Natural killer cell treated with Interleukin-12 subunit alpha and Interleukin-12 subunit beta and Interleukin-15 and Interleukin-18, amount 100 ng/mL, for 72 hours (primary cell): ENCODE measurements around the gene VEGFA. TPM values are rescaled to one million over a fixed set of nuclear protein-coding genes. Genes with fewer than 3 reads are reported as not detected.
A peak's percentile ranks its signal among the peaks of the same experiment; 100 is the strongest.

Source experiments
- ATAC-seq, 2 donors: fragments of 150-1000 bp; cut with Tn5 transposase in 1 of 2; sonication (Bioruptor Pico), chemical (Tn5 transposase) in 1 of 2; 2 replicates each; pipeline ENCODE4 v1.10.0; 2021
- DNase-seq: peaks from one replicate; pipeline ENCODE4 v3.0.0; 2022; ENCODE audit warnings: low spot score
- H3K27ac Mint-ChIP-seq, 2 donors: 1 replicate in 1 of 2; 2 replicates in 1 of 2; pipeline ENCODE4 v1.8.0; 2022; ENCODE audit warnings: mixed read lengths in 2 of 2, mild to moderate bottlenecking in 1 of 2, moderate library complexity in 1 of 2
- H3K27me3 Mint-ChIP-seq, 2 donors: 1 replicate in 1 of 2; 2 replicates in 1 of 2; pipeline ENCODE4 v1.8.0; 2022; ENCODE audit warnings: mixed read lengths in 2 of 2
- H3K36me3 Mint-ChIP-seq: one replicate; pipeline ENCODE4 v1.8.0; 2022; ENCODE audit warnings: mixed read lengths
- H3K4me1 Mint-ChIP-seq, 2 donors: 1 replicate in 1 of 2; 2 replicates in 1 of 2; pipeline ENCODE4 v1.8.0; 2022; ENCODE audit warnings: low read depth in 2 of 2, mixed read lengths in 2 of 2, mild to moderate bottlenecking in 1 of 2
- H3K4me3 Mint-ChIP-seq: one replicate; pipeline ENCODE4 v1.8.0; 2022; ENCODE audit warnings: mixed read lengths
- H3K9me3 Mint-ChIP-seq: 2 replicates; pipeline ENCODE4 v1.8.0; 2022; ENCODE audit warnings: mixed read lengths
- total RNA-seq, 2 donors: library from RNA; stranded (reverse); gene quantifications; one replicate each; pipeline ENCODE4 v1.2.3, GENCODE V29; 2022

The VEGFA gene
- total RNA-seq, 2 donors from 2014 or later, result 36.8 to 43.0 TPM

GRCh38 chr6:43821101-43821886 is 51.3 kb downstream of the VEGFA start:
- no peak for ATAC-seq
- no peaks in the 10 kb centered on the region for H3K36me3 Mint-ChIP-seq
- H3K4me3 Mint-ChIP-seq, result no peak overlapping the region
- H3K9me3 Mint-ChIP-seq, result no peaks in the 10 kb centered on the region
- no peak for DNase-seq
- peaks cover 8 to 11% of the 10 kb centered on the region in 2 donors for H3K27me3 Mint-ChIP-seq
- peaks cover 8 to 11% of the 10 kb centered on the region in 2 donors for H3K4me1 Mint-ChIP-seq
- H3K27ac Mint-ChIP-seq, result no peak overlapping the region

- H3K27me3 Mint-ChIP-seq, result peaks cover 6 to 8% of the 10 kb centered on the region in 2 donors
- H3K36me3 Mint-ChIP-seq, result no peaks in the 10 kb centered on the region
- H3K9me3 Mint-ChIP-seq, result no peaks in the 10 kb centered on the region
- ATAC-seq (no peak), DNase-seq (no peak)
- H3K27ac Mint-ChIP-seq, result no peak overlapping the region
- peaks cover 5 to 6% of the 10 kb centered on the region in 2 donors for H3K4me1 Mint-ChIP-seq
- H3K4me3 Mint-ChIP-seq, result no peak overlapping the region
Observed at GRCh38 chr6:43823390-43823789, 53.4 kb downstream of the VEGFA start.

- ATAC-seq, result peak in 1 of 2 donors; percentile 62
- Mint-ChIP-seq H3K9me3 (no peaks in the 10 kb centered on the region), H3K4me3 (no peak overlapping the region), H3K4me1 (peaks cover 5 to 6% of the 10 kb centered on the region in 2 donors), H3K27me3 (peaks cover 6 to 8% of the 10 kb centered on the region in 2 donors), H3K27ac (no peak overlapping the region), H3K36me3 (no peaks in the 10 kb centered on the region)
- DNase-seq, result no peak
Observed at GRCh38 chr6:43823879-43824702, 54.1 kb downstream of the VEGFA start.

- no peaks in the 10 kb centered on the region for H3K9me3 Mint-ChIP-seq
- no peak overlapping the region for H3K27ac Mint-ChIP-seq
- DNase-seq (no peak), ATAC-seq (no peak)
- peaks cover 6 to 8% of the 10 kb centered on the region in 2 donors for H3K27me3 Mint-ChIP-seq
- peaks cover 5 to 6% of the 10 kb centered on the region in 2 donors for H3K4me1 Mint-ChIP-seq
- no peaks in the 10 kb centered on the region for H3K36me3 Mint-ChIP-seq
- H3K4me3 Mint-ChIP-seq, result no peak overlapping the region
Observed at GRCh38 chr6:43824703-43825064, 54.7 kb downstream of the VEGFA start.

GRCh38 chr6:43825187-43826115 is 55.4 kb downstream of the VEGFA start:
- DNase-seq (no peak), ATAC-seq (no peak)
- H3K9me3 Mint-ChIP-seq, result no peaks in the 10 kb centered on the region
- H3K4me3 Mint-ChIP-seq, result no peak overlapping the region
- H3K27me3 Mint-ChIP-seq, result peaks cover 8 to 9% of the 10 kb centered on the region in 2 donors
- H3K36me3 Mint-ChIP-seq, result no peaks in the 10 kb centered on the region
- H3K4me1 Mint-ChIP-seq, result peaks cover 5 to 6% of the 10 kb centered on the region in 2 donors
- no peak overlapping the region for H3K27ac Mint-ChIP-seq

GRCh38 chr6:43826730-43827129 is 56.7 kb downstream of the VEGFA start:
- ATAC-seq, result no peak
- no peak overlapping the region for H3K4me3 Mint-ChIP-seq
- no peak for DNase-seq
- no peak overlapping the region for H3K27ac Mint-ChIP-seq
- peaks cover 5 to 6% of the 10 kb centered on the region in 2 donors for H3K4me1 Mint-ChIP-seq
- peaks cover under 1 to 12% of the 10 kb centered on the region in 2 donors for H3K27me3 Mint-ChIP-seq
- H3K36me3 Mint-ChIP-seq, result no peaks in the 10 kb centered on the region
- H3K9me3 Mint-ChIP-seq, result no peaks in the 10 kb centered on the region

GRCh38 chr6:43827898-43828297 is 57.9 kb downstream of the VEGFA start:
- H3K36me3 Mint-ChIP-seq, result no peaks in the 10 kb centered on the region
- ATAC-seq (no peak), DNase-seq (no peak)
- H3K27me3 Mint-ChIP-seq, result peaks cover 0 to 10% of the 10 kb centered on the region in 2 donors
- no peaks in the 10 kb centered on the region for H3K9me3 Mint-ChIP-seq
- peaks cover 5 to 6% of the 10 kb centered on the region in 2 donors for H3K4me1 Mint-ChIP-seq
- no peak overlapping the region for H3K4me3 Mint-ChIP-seq
- H3K27ac Mint-ChIP-seq, result no peak overlapping the region

- DNase-seq (no peak), ATAC-seq (no peak)
- no peak overlapping the region for H3K27ac Mint-ChIP-seq
- no peak overlapping the region for H3K4me3 Mint-ChIP-seq
- no peaks in the 10 kb centered on the region for H3K36me3 Mint-ChIP-seq
- H3K4me1 Mint-ChIP-seq, result peaks cover 5 to 6% of the 10 kb centered on the region in 2 donors
- peaks cover 0 to 10% of the 10 kb centered on the region in 2 donors for H3K27me3 Mint-ChIP-seq
- no peaks in the 10 kb centered on the region for H3K9me3 Mint-ChIP-seq
Observed at GRCh38 chr6:43828711-43829110, 58.7 kb downstream of the VEGFA start.

- Mint-ChIP-seq H3K27me3 (peaks cover 0 to 8% of the 10 kb centered on the region in 2 donors), H3K4me1 (peaks cover 2% of the 10 kb centered on the region in 2 donors), H3K4me3 (no peak overlapping the region), H3K36me3 (no peaks in the 10 kb centered on the region), H3K27ac (no peak overlapping the region), H3K9me3 (no peaks in the 10 kb centered on the region)
- DNase-seq (no peak), ATAC-seq (no peak)
Observed at GRCh38 chr6:43829470-43829869, 59.5 kb downstream of the VEGFA start.

GRCh38 chr6:43830775-43831174 is 60.8 kb downstream of the VEGFA start:
- no peaks in the 10 kb centered on the region for H3K9me3 Mint-ChIP-seq
- ATAC-seq (no peak), DNase-seq (no peak)
- H3K36me3 Mint-ChIP-seq, result no peaks in the 10 kb centered on the region
- no peak overlapping the region for H3K4me3 Mint-ChIP-seq
- no peak overlapping the region for H3K27ac Mint-ChIP-seq
- H3K4me1 Mint-ChIP-seq, result no peaks in the 10 kb centered on the region
- peaks cover 0 to 7% of the 10 kb centered on the region in 2 donors for H3K27me3 Mint-ChIP-seq

GRCh38 chr6:43831191-43831590 is 61.2 kb downstream of the VEGFA start:
- H3K9me3 Mint-ChIP-seq, result no peaks in the 10 kb centered on the region
- no peaks in the 10 kb centered on the region for H3K4me1 Mint-ChIP-seq
- no peak overlapping the region for H3K4me3 Mint-ChIP-seq
- H3K36me3 Mint-ChIP-seq, result no peaks in the 10 kb centered on the region
- DNase-seq (no peak), ATAC-seq (no peak)
- H3K27ac Mint-ChIP-seq, result no peak overlapping the region
- H3K27me3 Mint-ChIP-seq, result peaks cover 0 to 7% of the 10 kb centered on the region in 2 donors

- peaks cover 0 to 7% of the 10 kb centered on the region in 2 donors for H3K27me3 Mint-ChIP-seq
- ATAC-seq (no peak), DNase-seq (no peak)
- no peaks in the 10 kb centered on the region for H3K4me1 Mint-ChIP-seq
- no peak overlapping the region for H3K27ac Mint-ChIP-seq
- no peaks in the 10 kb centered on the region for H3K36me3 Mint-ChIP-seq
- no peak overlapping the region for H3K4me3 Mint-ChIP-seq
- no peaks in the 10 kb centered on the region for H3K9me3 Mint-ChIP-seq
Observed at GRCh38 chr6:43833223-43833995, 63.4 kb downstream of the VEGFA start.

GRCh38 chr6:43833996-43834390 is 64.0 kb downstream of the VEGFA start:
- no peak overlapping the region for H3K27ac Mint-ChIP-seq
- H3K4me1 Mint-ChIP-seq, result no peaks in the 10 kb centered on the region
- H3K36me3 Mint-ChIP-seq, result no peaks in the 10 kb centered on the region
- H3K9me3 Mint-ChIP-seq, result no peaks in the 10 kb centered on the region
- H3K4me3 Mint-ChIP-seq, result no peak overlapping the region
- ATAC-seq (no peak), DNase-seq (no peak)
- H3K27me3 Mint-ChIP-seq, result peaks cover 0 to 7% of the 10 kb centered on the region in 2 donors
